Endothelial cell (in vitro differentiated cells): ENCODE data around the gene RPS6KB1. TPM values are rescaled to one million over a fixed set of nuclear protein-coding genes. Genes with fewer than 3 reads are reported as not detected.
"Not testable (repeated sequence)": the region's sequence is repeated elsewhere in the genome, so short reads cannot be mapped to it uniquely, and the experiment has no call there.

Experiments used
- DNase-seq: peaks from one replicate; pipeline ENCODE4 v3.0.0; 2021; ENCODE audit warnings: low spot score
- H3K27ac Mint-ChIP-seq: one replicate; pipeline ENCODE4 v1.8.0; 2021; ENCODE audit warnings: mixed read lengths, inconsistent platforms; ENCODE audit not compliant: unreplicated experiment
- H3K27me3 Mint-ChIP-seq: one replicate; pipeline ENCODE4 v1.8.0; 2021; ENCODE audit warnings: mild to moderate bottlenecking, moderate library complexity, mixed read lengths, inconsistent platforms; ENCODE audit not compliant: unreplicated experiment
- H3K36me3 Mint-ChIP-seq: one replicate; pipeline ENCODE4 v1.8.0; 2021; ENCODE audit warnings: mild to moderate bottlenecking, low read depth, mixed read lengths, inconsistent platforms; ENCODE audit not compliant: unreplicated experiment
- H3K4me1 Mint-ChIP-seq: one replicate; pipeline ENCODE4 v1.8.0; 2021; ENCODE audit warnings: mild to moderate bottlenecking, mixed read lengths, inconsistent platforms; ENCODE audit not compliant: unreplicated experiment
- H3K4me3 Mint-ChIP-seq: one replicate; pipeline ENCODE4 v1.8.0; 2021; ENCODE audit warnings: mild to moderate bottlenecking, mixed read lengths, inconsistent platforms; ENCODE audit not compliant: unreplicated experiment
- H3K9me3 Mint-ChIP-seq: one replicate; pipeline ENCODE4 v1.8.0; 2021; ENCODE audit warnings: mixed read lengths, inconsistent platforms; ENCODE audit not compliant: unreplicated experiment
- CTCF ChIP-seq: fragments of 200-600 bp; sonication (generic); IDR thresholded peaks from one replicate; pipeline ENCODE4 v1.5.0; 2021; ENCODE audit warnings: antibody characterized with exemption; ENCODE audit not compliant: unreplicated experiment
- total RNA-seq: library from RNA; stranded (reverse); fragmentation: NEBNext Ultra II Directional; extraction: Animal tissue kit (Norgen Biotek cat#: 25700); gene quantifications from one replicate; pipeline ENCODE4 v1.2.1, GENCODE V29; 2021; ENCODE audit not compliant: unreplicated experiment

Gene RPS6KB1
- total RNA-seq, 1 donor from 2014 or later, result 30.4 TPM

DNA sequence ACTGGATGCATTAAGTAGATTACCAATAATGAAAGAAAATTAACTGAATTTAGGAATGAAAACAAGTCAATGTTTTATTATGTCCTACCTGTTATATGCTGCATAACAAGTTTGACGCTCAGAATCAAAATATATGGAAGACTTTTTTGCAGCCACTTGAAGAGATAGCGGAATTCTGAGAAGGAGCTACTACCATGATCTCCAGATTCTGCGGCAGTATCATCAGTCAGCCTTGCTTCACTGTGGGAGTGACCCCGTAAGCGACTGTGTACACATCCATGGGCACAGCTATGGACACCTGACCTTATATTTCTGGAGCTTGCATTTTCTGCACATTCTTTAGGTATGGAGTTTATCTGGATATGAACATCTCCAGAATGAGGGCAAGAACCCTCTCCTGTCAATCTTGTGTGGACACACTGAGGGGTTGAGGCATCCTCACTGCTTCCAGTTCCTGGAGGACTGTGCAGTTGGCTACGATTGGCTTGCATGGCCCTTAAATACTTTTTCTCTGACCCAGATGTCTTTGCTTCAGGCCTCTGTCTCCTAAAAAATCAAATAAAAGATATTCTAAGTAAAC is 69.9 kb downstream of the RPS6KB1 start:
- Mint-ChIP-seq H3K27me3 (no peaks in the 10 kb centered on the region), H3K4me3 (no peak overlapping the region), H3K27ac (no peak overlapping the region), H3K9me3 (no peaks in the 10 kb centered on the region), H3K36me3 (no peaks in the 10 kb centered on the region), H3K4me1 (peaks cover 11% of the 10 kb centered on the region)
- no peak for TF ChIP-seq CTCF
- no peak for DNase-seq

DNA sequence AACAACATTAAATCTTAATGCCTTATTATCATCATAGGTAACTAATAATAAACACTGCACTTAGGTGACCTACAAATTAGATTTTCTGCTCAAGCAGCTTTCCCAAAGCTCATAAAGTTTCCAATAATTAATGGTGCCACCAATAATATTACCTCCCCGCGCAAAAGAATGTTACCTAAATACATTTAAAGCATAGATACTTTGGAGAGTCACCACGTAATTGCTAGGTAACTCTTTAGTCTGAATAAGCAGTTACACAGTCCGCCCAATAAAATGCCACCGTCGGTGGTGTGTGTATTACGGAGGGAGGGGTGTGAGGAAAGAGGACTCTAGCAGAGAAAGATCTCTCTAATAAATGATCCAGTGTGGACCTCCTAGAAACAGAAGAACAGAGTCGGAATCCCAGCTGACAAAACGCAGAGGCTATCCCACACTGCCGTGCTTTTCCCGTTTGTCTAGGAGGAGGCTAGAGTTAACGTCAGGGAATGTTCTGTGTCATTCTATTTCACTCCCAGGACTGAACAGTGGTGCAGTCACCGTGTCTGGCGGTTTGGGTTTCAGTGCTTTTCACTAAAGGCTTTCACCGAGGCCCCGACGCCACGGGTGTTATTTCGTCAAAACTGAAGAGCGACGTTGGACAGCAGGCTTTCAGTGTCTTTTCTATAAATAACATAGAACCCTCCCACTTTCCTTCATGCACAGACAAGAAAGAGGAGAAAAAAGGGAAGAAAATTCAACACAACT is 71.0 kb downstream of the RPS6KB1 start:
- no peaks in the 10 kb centered on the region for H3K9me3 Mint-ChIP-seq
- H3K27me3 Mint-ChIP-seq, result peaks cover 1% of the 10 kb centered on the region
- H3K4me1 Mint-ChIP-seq, result peaks cover 11% of the 10 kb centered on the region
- no peaks in the 10 kb centered on the region for H3K36me3 Mint-ChIP-seq
- peak; percentile 25 for DNase-seq
- no peak for TF ChIP-seq CTCF
- H3K27ac Mint-ChIP-seq, result peak overlapping the region; percentile 77
- peak overlapping the region; percentile 89 for H3K4me3 Mint-ChIP-seq

GRCh38 chr17:59964482-59965328 is 71.8 kb downstream of the RPS6KB1 start, which contains the start of gene RNFT1:
Gene RNFT1, minus strand, starts transcription at chr17:59964740. Its CDS starts 77 bp downstream, at chr17:59964663.
- Mint-ChIP-seq H3K27ac (peak within 1 kb of the TSS; percentile 90), H3K4me1 (peaks cover 11% of the 10 kb centered on the region), H3K27me3 (peaks cover 1% of the 10 kb centered on the region), H3K4me3 (peak within 1 kb of the TSS; percentile 89), H3K36me3 (no peaks in the 10 kb centered on the region), H3K9me3 (no peaks in the 10 kb centered on the region)
- DNase-seq, result peak; percentile 87
- TF ChIP-seq CTCF, result no peak

- not testable (repeated sequence) for H3K27ac Mint-ChIP-seq, H3K9me3 Mint-ChIP-seq, H3K4me1 Mint-ChIP-seq, H3K36me3 Mint-ChIP-seq, DNase-seq, H3K27me3 Mint-ChIP-seq, H3K4me3 Mint-ChIP-seq
Measured at GRCh38 chr17:59971771-59972170, 78.8 kb downstream of the RPS6KB1 start.

- H3K4me1 Mint-ChIP-seq, result no peaks in the 10 kb centered on the region
- peaks cover 1% of the 10 kb centered on the region for H3K27me3 Mint-ChIP-seq
- no peaks in the 10 kb centered on the region for H3K36me3 Mint-ChIP-seq
- no peak for DNase-seq
- H3K27ac Mint-ChIP-seq, result no peak overlapping the region
- no peaks in the 10 kb centered on the region for H3K9me3 Mint-ChIP-seq
- TF ChIP-seq CTCF, result no peak
- H3K4me3 Mint-ChIP-seq, result no peak overlapping the region
Measured at GRCh38 chr17:59972778-59973177, 79.9 kb downstream of the RPS6KB1 start.

GRCh38 chr17:59973483-59973882 is 80.6 kb downstream of the RPS6KB1 start:
- not testable (repeated sequence) for H3K27me3 Mint-ChIP-seq, H3K4me3 Mint-ChIP-seq, H3K36me3 Mint-ChIP-seq, H3K9me3 Mint-ChIP-seq, DNase-seq, H3K27ac Mint-ChIP-seq, H3K4me1 Mint-ChIP-seq

DNA sequence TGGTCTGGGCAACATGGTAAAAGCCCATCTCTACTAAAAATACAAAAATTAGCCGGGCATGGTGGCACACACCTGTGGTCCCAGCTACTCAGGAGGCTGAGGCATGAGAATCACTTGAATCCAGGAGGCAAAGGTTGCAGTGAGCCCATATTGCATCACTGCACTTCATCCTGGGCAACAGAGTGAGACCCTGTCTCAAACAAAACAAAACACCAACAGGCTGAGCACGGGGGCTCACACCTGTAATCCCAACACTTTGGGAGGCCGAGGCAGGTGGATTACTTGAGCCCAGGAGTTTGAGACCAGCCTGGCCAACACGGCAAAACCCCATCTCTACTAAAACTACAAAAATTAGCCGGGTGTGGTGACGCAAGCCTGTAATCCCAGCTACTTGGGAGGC is 82.2 kb downstream of the RPS6KB1 start:
- not testable (repeated sequence) for H3K4me3 Mint-ChIP-seq, H3K27me3 Mint-ChIP-seq, DNase-seq, H3K4me1 Mint-ChIP-seq, H3K9me3 Mint-ChIP-seq, H3K27ac Mint-ChIP-seq, H3K36me3 Mint-ChIP-seq

GRCh38 chr17:59996608-59997007 is 103.7 kb downstream of the RPS6KB1 start:
- not testable (repeated sequence) for H3K4me1 Mint-ChIP-seq, DNase-seq, H3K9me3 Mint-ChIP-seq, H3K36me3 Mint-ChIP-seq, H3K27me3 Mint-ChIP-seq, H3K27ac Mint-ChIP-seq, H3K4me3 Mint-ChIP-seq
